GM21528 (cell line): ENCODE results near the gene COQ4.
"Not testable (repeated sequence)": the region's sequence is repeated elsewhere in the genome, so short reads cannot be mapped to it uniquely, and the experiment has no call there.

Experiments
- ATAC-seq: cut with Tn5 transposase; IDR thresholded peaks from one replicate; pipeline ENCODE4 v1.9.1; 2021; ENCODE audit warnings: mild to moderate bottlenecking, moderate library complexity; ENCODE audit not compliant: unreplicated experiment, low FRiP score

The COQ4 gene

DNA sequence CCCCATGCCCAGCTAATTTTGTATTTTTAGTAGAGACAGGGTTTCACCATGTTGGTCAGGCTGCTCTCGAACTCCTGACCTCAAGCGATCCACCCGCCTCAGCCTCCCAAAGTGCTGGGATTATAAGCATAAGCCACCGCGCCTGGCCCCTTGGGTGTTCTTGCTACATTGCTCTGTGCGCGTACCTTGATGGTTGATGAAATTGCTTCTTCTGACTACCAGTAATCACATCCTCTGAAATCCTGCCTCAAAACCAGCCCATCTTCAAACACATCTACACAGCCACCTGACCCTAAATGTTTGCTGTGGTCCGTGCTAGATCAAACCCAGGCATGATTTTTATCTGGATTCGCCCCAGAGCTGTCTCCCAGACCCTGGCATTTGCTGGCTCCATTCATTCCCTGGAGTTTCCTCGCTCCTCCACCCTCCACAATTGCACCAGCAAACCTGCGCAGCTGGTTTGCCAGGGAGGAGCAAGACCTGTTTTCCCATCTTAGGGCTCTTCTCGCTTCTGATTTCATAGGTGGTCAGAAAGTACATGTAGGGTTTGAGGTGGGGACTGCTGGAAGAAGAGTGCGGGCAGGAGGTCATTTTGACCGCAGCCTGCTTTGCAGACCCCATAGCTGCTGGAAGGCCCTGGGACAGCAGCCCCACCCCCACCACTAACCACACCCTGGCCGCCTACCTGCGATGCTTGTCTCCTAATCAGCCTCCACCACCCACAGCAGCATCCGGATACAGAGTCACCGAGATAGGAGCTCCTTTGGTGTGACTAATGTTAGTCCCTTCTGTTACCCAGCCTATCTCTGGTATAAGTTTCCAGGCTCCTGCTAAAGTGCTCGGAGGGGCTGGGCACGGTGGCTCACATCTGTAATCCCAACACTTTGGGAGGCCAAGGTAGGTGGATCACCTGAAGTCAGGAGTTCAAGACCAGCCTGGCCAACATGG, 23.8 kb upstream of the COQ4 start:
- no peak for ATAC-seq

DNA sequence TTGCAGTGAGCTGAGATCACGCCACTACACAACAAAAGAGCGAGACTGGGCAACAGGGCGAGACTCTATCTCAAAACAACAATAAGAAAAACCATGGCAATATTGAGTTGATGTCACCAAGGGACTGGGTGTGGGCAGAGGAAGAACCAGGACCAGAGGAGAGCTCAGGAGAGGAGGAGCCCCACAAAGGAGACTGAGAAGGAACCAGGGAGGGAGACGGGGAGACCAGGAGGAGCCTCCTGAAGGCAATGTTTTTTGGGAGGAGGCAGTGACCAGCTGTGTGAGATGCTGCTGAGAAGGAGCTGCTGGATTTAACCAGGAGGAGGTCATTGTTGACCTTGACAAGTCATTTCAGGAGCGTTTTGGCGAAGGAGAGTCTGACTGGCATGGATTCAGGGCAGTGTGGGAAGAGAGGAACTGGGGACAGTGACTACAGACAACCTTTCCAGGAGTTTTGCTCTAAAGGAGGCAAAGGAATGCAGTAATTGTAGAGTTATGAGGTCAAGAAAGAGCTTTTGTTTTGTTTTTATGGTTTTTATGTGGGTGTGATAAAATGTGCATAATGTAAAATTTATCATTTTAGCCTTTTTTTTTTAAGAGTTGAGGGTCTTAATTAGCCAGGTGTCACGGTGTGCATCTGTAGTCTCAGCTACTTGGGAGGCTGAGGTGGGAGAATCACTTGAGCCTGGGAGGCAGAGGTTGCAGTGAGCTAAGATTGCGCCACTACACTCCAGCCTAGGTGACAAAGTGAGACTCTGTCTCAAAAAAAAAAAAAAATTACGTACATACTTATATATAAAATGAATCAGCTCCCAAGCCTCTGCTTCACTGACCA, 18.3 kb upstream of the COQ4 start:
- ATAC-seq, result no peak

DNA sequence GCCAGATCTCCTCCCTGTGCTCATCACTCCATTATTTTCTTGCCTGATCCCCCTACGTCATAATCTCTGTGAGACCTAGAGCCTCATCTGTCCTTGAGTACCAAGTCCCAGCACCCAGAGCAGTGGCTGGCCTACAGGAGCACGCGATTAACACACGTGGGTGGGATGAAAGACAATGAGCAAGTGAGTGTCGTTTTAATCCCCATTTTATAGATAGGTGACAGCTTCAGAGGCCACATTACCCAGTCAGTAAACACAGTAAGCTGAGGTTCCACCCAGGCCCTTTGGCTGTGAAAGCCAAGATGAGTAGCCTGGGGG, 17.7 kb upstream of the COQ4 start:
- no peak for ATAC-seq

DNA sequence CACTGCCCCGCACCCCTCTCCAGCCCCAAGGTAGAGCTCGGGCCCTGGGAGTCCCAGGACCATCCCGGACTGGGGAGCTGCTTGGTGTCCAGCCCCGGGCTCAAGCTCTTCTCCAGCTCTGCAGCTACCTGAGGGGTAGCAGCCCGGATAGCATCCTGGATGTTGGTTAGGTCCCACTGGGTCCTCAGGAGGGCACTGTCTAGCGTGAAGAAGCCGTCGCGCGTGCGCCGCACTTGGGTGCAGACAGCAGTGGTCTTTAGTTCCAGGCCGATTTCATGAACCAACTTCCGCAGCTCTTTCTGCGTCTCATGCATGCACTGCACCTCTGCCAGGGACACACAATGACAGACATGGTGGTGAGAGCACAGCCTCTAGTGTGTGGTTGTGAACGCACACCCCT, 13.1 kb upstream of the COQ4 start:
- ATAC-seq, result no peak

DNA sequence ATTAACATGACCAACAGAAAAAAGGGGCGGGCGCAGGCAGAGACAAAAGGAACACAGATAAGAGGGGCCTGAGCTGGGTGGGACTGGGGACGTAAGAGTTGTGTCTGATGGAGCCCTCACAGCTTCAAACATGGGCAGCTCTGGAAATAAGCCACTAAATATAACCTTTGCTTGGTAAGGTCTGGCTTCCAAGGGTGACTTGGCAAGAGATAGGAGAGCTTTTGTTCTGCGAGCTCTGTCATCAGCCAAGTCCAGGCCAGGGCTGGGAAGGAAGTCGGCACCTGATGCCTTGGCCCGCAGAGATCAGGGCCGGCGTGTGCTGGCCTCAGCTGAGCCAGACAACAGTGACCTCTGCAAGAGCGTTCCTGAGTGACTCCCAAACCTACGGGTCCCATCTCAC, 12.2 kb upstream of the COQ4 start:
- no peak for ATAC-seq

DNA sequence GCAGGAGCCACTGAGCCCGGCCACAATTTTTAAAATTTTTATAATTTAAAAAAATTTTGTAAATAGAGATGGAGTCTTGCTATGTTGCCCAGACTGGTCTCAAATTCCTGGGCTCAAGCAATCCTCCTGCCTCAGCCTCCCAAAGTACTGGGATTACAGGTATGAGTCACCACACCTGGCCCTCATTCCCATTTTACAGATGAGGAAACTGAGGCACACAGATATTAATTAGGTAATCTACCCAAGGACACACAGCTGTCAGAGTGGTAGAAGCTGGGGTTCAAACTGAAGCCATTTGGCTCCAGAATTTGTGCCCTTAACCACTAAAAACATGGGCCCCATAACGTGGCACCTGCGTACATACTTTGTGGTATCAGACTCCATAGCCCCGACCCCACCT, 7.9 kb upstream of the COQ4 start:
- no peak for ATAC-seq

DNA sequence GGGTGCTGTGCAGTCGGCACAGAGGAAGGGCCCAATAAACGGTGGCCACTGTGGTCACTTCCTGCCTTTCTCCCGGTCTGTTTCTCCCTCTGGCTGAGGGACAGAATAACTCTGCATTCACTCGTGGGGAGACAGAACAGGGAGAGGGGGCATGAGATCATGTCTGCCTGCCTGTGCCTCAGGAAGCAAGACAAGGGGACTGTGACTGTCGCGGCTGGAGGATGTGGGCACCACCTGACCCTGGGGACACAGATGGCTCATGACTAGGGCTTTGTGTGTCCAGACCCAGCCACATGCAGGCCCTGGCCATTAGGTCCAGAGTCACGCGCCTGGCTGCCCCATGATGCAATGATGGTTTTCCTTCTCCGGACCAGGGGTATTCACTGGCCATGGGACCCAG, 6.2 kb upstream of the COQ4 start:
- ATAC-seq, result no peak

DNA sequence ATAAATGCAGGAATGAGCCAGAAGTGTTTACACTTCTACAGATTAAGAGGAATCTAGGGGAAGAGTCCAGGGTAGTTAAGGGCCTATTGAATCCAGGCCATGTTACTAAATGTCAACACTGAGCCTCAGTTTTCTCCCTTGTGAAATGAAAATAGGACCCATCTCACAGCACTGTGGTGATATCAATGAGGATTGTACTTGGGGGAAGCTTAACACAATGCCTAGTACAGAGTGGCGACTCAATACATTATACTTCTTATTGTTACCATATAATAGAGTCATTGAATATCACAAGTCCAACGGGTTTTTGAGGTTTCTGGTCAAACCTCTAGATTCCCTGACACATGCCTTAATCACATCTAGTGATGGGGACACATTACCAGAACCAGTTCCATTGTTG, 5.0 kb upstream of the COQ4 start:
- no peak for ATAC-seq

DNA sequence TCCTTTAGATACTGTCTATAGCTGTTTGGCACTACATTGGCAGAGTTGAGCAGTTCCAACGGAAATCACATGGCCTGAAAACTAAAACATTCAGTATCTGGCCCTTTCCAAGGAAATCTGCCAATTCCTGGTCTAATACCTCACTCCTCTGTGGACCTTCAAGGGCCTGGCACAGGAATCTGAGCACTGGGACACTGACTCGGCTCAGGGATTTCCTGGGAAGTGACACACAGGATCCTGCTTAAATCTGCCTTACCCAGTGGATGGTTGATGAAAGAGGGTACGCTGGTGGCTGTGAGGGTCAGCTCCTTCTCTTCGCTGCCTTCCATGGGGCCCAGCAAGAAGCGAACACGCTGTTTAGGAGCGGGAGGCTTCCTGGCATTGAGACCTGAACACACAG, 1.3 kb upstream of the COQ4 start:
- ATAC-seq, result no peak

DNA sequence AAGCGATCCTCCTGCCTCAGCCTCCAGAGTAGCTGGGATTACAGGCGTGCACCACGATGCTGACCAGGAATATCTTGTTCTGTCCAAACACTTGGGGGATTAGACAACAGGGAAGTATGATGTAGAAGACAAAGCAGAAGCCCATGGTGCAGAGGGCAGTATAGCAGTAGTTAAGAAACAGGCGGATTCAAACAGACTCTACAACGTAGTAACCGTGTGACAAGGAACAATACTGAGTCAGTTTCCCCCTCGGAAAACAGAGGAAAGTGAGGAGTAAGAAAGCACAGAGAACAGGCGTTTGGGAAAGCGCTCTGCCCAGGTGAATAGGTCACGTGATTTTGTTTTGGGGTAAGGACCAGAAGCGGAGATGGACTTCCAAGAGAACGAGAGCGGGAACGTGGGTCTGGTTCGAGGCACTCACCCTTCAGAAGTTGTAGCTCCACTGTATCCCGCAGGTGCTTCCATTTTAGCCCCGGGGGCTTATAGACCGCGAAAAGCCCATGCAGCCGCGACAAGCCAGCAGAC, 698 bp upstream of the COQ4 start:
- peak; percentile 20 for ATAC-seq

DNA sequence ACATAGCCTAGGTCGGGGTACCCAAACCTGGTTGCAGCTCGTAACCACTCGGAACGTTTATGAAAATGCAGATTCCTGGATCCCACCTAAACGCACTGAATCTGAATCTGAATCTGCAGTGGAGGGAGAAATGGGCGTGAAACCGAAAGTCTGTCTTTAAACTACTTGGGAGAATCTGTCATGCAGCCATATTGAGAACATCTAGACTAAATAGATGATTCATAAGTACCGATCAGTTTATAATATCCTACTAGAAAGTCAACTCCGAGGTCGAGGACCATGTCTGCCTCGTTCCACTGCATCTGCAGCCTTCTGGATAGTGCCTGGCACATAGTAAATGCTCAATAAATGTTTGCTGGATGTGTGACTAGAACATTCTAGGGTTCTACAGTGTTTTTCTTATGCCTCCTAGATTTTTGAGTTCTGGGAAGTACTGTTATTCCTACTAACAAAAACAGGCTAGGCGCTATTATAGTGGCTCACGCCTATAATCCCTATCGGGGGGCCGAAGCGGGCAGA, 632 bp downstream of the COQ4 start:
- ATAC-seq, result no peak

DNA sequence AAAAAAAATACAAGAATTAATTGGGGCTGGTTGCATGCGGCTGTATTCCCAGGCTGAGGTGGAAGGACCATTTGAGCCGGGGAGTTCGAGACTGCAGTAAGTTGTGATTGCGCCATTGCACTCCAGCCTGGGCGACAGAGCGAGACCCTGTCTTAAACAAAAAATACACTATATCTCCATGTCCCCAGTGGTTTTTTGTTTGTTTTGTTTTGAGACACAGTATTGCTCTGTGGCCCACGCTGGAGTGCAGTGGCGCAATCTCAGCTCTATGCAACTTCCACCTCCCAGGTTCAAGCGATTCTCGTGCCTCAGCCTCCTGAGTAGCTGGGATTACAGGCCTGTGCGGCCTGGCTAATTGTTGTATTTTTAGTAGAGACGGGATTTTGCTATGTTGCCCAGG, 1.2 kb downstream of the COQ4 start:
- ATAC-seq, result no peak

DNA sequence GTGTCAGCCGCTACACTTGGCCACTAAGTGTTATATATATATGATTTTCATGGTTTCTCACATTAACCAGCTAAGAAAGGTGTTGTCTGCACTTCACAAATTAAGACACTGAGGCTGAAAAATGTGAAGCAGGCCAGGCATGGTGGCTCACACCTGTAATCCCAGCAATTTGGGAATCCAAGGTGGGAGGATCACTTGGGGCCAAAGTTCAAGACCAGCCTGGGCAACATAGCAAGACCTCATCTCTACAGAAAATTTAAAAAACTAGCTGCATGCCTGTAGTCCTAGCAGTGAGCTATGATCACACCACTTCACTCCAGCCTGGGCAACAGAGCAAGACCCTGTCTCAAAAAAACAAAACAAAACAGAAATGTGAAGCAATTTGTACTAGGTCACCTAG, 1.8 kb downstream of the COQ4 start:
- ATAC-seq, result no peak

DNA sequence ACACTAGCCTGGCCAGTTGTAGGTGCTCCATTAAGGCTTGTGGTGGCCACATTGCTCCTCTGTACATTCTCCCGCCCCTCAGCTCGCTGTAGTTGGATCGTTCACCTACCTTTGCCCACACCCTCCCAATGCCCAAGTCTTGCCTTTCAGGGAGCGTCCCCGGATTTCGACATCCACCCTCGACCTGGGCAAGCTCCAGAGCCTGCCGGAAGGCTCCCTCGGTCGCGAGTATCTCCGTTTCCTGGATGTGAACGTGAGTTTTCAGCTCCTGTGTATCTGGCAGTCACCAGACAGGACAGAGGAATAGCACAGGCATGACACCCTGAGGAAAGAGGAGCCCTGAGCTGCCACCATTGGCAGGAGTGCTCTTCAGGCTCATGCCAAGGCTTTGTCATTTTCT, 3.0 kb downstream of the COQ4 start:
- ATAC-seq, result no peak

DNA sequence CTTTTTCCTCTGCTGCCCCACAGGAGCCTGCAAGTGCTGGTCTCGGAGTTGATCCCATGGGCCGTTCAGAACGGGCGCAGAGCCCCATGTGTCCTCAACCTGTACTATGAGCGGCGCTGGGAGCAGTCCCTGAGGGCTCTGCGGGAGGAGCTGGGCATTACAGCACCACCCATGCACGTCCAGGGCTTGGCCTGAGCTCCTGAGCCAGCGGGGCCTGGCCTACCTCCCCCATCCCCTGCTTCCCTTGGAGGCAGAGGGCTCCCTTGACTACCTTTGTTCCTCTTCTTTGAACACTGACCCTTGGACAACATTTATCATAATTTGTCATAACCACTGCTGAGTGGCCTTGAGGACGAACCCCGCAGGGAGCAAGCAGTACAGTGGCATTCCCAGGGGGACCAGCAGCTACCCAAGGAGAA, 10.8 kb downstream of the COQ4 start:
- ATAC-seq, result no peak

DNA sequence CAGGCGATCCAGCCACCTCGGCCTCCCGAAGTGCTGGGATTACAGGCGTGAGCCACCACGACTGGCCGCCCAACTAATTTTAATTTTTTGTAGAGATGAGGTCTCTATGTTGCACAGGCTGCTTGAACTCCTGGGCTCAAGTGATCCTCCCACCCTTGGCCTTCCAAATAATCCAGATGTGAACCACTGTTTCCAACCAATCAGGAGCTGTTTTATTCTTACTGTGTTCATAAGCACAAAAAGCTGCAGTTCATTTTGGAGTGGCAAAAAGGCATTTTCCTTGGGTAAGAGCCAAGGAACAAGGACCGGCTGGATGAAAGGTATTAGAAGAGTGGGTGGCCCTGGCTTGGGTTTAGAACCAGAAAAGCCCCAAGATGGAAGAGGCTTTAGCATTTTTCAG, 12.5 kb downstream of the COQ4 start:
- ATAC-seq, result no peak

DNA sequence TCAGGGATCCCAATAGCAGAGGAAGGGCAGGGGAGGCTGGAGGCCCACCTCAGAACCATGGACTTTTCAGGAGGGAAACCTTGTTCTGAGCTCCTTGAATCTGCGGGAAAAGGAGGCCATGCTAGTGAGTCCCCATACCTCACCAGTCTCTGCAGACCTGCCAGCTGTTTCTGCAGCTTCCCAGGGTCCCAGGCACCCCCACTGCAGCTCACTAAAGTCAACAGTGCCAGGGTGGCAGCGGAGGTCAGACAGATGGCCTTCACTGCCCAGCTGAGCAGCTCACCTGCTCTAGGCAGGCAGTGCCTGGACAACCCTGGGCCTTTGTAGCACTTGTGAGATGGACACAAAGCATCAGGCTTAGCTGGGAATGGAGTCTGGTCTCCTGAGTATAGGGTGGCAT, 13.3 kb downstream of the COQ4 start:
- no peak for ATAC-seq

DNA sequence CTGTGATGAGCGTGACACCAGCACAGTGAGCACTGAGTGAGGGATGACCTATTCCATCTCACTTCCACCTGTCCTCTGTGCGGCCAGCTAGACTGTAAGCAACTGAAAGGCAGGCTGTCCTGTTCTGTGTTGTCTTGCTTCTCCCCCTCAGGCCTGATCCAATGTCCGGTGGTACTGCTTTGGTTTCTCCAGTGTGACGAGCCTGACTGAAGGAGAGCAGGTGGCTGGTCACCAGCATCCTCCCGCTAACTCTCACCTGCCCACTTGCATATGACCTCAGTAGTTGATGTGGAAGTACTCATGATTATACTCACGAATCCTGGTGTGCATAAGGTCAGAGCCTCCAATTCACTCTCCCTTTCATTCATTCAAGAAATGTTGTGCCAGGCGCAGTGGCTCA, 15.3 kb downstream of the COQ4 start:
- ATAC-seq, result no peak

DNA sequence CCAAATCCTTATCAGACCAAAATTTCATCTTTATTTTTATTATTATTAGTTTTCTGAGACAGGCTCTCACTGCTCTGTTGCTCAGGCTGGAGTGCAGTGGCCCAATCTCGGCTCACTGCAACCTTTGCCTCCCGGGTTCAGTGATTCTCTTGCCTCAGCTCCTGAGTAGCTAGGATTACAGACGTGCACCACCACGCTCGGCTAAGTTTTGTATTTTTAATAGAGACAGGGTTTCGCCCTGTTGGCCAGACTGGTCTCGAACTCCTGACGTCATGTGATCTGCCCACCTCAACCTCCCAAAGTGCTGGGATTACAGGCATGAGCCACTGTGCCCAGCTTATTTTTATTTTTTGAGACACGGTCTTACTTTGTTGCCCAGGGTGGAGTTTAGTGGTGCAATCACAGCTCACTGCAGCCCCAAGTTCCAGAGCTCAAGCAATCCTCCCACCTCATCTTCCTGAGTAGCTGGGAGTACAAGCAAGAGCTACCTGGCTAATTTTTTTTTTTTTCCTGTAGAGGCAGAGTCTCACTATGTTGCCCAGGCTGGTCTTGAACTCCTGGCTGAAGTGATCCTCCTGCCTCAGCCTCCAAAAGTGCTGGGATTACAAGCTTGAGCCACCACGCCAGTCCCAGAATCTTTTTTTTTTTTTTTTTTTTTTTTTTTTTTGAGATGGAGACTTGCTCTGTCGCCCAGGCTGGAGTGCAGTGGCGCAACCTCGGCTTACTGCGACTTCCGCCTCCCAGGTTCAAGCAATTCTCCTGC, 16.4 kb downstream of the COQ4 start:
- ATAC-seq, result not testable (repeated sequence)

DNA sequence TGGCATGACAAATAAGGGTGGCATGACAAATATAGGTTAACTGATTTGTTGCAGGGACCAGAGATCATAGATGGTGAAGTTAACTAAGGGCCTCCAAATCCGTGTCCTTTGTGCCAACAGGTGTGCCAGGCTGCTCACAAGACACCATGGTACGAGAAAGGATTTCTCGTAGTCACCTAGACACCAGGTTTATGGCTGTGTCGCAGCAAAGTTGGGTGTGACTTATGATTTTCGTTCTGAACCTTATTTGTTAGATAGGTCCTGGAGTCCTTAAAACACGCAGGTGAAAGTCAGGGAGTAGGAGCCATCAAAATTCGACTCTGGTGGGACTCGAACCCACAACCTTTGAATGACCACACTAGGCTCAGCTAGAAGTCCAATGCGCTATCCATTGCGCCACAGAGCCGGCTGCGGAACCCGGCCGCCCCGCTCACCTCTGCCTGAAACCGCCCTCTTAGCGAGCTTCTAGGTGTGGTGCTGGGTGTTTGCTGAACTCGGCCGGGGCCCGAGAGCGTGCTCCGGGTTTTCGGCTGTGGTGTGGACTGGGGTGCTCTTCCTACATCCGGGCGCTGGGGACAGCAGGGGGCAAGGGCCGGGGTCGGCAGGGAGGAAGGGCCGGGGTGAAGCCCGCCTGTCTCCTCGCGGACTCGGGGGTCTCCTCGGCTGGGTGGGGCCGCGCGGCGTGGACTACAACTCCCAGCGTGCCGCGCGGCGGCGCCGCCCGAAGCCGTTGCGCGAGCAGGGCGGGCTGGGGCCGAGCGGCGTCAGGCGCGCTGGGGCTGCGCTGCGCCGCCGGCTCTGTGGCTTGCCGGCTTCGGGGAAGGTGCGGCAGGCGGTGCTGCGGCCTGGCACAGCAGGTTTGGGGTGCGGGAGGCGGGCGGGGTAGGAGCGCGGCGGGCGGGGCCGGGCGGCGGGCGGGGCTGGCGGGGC, 17.4 kb downstream of the COQ4 start, which contains the start of gene SLC27A4:
SLC27A4 (plus strand) TSS at position 767 of the 930 bp plus-strand sequence. CDS start 2,606 bp downstream, outside the sequence.
- ATAC-seq, result peak; percentile 66
